ENCODE data around the gene FOXD2.

DNA sequence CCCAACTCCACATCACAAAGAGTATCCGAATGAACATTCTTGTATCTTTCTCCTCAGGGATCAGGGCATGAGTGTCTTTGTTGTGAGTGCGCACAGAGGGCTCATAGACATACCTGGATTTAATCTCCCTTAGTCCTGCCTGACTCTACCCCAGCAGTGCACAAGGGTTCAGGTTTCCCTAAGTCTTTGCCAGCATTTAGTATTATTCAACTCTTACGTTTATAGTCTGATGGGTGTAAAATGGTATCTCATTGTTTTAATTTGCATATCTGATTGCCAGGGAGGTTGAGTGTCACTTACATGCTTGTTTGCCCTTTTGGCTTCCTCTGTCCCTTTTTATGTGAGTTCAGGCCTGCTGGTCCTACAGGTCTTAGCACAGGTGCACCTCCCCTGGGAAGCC lies 49.5 kb downstream of the FOXD2 start:
- TF ChIP-seq, protein P1, sequence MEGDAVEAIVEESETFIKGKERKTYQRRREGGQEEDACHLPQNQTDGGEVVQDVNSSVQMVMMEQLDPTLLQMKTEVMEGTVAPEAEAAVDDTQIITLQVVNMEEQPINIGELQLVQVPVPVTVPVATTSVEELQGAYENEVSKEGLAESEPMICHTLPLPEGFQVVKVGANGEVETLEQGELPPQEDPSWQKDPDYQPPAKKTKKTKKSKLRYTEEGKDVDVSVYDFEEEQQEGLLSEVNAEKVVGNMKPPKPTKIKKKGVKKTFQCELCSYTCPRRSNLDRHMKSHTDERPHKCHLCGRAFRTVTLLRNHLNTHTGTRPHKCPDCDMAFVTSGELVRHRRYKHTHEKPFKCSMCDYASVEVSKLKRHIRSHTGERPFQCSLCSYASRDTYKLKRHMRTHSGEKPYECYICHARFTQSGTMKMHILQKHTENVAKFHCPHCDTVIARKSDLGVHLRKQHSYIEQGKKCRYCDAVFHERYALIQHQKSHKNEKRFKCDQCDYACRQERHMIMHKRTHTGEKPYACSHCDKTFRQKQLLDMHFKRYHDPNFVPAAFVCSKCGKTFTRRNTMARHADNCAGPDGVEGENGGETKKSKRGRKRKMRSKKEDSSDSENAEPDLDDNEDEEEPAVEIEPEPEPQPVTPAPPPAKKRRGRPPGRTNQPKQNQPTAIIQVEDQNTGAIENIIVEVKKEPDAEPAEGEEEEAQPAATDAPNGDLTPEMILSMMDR (conservative IDR thresholded peaks at IDR 0.05; ENCODE audit: low read length): no peak
- TF ChIP-seq EZH2phosphoT487 (IDR thresholded peaks at IDR 0.05; ENCODE audit: borderline replicate concordance): no peak
